Cortex of kidney (tissue), 1 donor: Measurements from ENCODE around the gene MDM4.
"Not testable (repeated sequence)": the region's sequence is repeated elsewhere in the genome, so short reads cannot be mapped to it uniquely, and the experiment has no call there.

Experiments used
- DNase-seq: peaks from one replicate; lab custom pipeline; 2025; lab: John Stamatoyannopoulos, UW

MDM4 gene

DNA sequence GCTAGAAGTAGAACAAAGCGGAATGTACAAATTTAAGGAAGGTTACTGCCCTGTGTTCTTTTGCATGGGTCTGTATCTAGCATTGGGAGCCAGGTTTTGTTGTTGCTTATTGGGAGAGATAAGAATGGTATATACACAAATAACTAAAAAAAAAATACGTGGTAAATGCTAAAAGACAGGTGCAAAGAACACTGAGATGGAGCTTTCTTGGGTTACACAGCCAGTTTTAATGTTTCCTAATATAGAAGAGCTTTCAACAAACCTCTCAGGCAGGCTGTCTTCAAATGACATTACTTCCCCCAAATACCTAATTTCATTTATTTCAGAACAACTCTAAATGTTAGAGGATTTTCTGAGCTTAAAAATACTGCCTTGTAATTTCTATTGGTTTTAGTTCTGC is 1.4 kb upstream of the MDM4 start:
- no peak for DNase-seq

DNA sequence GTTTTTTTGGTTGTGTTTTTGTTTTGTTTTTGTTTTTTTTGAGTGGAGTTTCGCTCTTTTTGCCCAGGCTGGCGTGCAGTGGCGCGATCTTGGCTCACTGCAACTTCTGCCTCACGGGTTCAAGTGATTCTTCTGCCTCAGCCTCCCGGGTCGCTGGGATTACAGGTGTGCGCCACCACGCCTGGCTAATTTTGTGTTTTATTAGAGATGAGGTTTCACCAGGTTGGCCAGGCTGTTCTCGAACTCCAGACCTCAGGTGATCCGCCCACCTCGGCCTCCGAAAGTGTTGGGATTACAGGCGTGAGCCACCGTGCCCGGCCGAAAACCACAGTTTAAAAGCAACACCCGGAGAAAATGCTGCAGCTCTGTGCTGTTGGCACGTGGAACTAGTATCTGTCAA is 1.2 kb downstream of the MDM4 start:
- not testable (repeated sequence) for DNase-seq

DNA sequence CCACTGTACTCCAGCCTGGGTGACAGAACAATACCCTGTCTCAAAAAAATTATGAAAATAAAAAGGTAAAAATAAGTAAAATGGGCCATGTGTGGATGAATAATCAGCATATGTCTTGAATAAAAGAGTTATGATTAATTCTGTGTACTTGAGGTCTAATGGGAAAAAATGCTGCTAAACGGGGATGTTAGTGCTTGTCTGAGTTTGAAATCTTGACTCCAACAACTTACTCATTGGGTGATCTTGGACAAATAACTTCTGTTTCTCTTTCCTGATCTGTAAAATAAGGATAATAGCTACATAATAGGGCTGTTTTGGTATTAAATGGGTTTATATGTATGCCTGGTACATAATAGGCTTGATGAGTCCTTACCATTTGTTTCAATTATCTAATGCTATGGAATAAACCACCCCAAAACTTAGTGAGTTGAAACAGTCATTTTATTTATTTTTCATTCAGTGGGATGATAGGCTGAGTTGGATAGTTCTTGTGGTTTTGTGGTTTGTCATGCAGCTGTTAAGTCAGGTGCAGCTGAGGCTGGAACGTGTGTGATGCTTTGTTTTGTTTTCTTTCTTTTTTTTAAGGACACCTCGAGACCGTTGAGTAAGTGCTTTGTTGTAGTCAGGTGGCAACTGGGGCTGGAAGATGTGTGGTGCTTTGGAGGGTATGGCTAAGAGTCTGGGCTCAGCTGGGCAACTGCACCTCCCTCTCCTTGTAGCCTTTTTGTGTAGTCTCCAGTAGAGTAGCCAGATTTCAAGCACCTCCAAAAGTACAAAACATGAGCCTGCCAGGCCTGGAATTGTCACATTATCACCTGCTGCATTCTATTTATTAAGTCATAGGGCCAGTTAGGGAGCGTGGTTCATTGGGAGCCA is 4.9 kb downstream of the MDM4 start:
- DNase-seq, result no peak

DNA sequence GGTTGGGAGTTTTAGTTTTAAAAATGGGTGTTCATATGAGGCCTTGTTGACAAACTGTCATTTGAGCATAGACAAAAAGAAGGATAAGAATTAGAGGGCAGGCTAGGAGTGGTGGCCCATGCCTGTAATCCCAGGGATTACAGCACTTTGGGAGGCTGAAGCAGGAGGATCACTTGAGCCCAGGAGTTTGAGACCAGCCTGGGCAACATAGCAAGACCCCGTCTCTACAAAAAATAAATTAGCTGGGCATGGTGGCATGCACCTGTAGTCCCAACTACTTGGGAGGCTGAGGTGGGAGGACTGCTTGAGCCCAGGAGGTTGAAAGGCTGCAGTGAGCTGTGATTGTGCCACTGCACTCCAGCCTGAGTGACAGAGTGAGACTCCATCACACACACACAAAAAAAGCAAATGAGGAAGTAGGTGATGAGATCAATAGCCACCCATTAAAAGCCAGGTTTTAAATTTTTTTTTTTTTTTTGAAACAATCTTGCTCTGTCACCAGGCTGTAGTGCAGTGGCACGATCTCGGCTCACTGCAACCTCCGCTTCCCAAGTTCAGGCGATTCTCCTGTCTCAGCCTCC is 5.8 kb downstream of the MDM4 start:
- not testable (repeated sequence) for DNase-seq

DNA sequence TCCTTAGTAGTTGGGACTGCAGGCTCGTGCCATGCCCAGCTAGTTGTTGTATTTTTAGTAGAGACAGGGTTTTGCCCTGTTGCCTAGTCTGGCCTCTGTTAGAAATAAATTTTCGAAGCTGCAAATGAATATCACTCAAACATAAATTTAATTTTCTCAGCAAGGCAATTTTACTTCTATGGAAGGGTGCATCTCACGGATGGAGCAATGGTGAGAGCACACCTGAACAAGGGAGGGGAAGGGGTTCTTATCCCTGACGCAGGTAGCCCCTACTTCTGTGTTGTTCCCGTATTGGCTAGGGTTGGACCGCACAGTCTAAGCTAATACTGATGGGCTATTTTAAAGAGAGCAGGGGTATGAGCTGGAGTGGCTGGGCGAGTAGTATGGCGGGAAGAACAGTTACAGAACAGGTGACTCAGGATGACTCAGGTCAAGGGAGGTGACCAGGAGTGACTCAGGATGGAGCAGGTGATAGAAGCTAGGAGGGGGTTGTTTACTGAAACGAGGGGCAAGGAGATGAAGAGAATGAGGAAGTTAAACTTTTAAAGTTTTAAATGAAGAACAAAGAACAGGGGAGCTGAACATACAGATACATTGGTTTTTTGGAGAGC is 7.5 kb downstream of the MDM4 start:
- no peak for DNase-seq

DNA sequence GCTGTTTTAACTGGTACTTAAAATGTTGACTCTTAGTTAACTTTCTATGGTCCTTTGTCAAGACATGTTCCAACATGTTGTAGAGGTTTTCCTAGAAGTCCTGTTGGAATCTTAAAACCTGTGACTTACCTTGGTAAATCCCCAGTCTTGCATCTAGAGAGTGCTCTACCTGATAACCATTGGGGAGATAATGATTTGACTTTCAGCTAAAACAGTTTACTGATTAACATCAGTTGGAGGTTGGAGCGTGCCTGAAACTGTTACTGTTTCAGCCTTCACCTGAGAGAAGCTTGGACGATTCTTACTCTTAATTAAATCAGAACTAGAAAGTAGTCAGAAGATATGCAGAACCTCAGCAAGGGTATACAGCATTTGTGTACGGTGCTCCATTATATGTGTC is 8.8 kb downstream of the MDM4 start:
- DNase-seq, result no peak

DNA sequence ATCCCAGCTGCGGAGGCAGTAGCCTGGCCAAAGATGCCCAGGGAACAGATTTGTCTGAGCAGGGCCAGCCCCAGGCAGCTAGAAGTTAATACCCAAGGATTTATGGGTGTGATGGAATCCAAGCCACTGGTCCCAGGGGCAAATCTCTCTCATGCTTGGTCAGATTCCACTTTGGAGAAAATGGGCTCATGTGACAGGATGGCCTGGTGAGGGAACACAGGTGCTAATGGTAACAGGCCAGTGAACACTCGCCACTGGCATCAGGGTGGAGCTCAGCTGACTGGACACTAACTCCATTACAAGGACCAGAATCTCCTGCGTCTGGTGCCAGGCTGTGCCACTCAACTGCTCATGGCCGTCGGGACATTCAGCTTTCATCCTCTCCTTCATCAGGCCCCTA is 12.0 kb downstream of the MDM4 start:
- no peak for DNase-seq

DNA sequence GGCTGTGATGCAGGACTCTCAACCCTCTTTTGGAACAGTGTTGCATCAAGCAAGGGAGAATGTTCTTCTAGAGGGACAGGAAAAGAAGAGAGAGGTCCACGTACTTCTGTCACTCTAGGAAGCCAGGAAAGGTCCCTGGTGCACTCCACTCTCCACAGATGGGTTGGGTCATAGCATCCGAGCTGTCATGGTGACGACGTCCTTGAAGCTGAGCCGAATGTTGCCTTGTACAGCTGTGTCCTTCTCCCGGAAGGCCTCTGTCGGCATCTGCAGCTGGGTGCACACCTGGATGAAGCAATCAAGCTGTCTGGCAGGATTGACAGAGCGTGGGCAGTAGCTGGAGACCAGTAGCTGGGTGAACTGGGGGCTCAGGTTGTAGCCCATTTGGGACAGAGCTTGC is 12.5 kb downstream of the MDM4 start:
- no peak for DNase-seq

DNA sequence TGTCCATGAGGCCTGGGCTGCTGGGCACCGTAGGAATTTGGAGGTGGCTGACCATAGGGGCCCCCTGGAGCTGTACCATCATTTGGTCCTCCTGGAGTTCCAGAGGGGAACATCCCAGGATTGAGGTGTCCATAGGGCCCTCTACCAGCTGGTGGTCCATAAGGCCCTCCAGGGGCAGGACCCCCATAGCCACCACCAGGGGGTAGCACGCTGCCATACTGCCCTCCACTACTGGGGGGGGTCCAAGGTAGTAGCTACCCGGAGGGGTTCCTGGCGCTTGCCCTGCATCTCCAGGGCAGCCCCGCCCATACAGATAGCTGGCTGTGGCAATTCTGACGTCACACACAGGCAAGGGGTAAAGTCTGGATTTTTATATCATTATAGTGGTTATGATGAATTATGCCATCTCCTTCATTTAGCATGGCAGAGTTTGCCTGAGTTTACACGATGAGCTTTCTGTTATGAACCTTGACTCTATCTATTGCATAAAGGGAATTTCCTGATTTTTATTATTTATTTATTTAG is 13.2 kb downstream of the MDM4 start:
- no peak for DNase-seq

DNA sequence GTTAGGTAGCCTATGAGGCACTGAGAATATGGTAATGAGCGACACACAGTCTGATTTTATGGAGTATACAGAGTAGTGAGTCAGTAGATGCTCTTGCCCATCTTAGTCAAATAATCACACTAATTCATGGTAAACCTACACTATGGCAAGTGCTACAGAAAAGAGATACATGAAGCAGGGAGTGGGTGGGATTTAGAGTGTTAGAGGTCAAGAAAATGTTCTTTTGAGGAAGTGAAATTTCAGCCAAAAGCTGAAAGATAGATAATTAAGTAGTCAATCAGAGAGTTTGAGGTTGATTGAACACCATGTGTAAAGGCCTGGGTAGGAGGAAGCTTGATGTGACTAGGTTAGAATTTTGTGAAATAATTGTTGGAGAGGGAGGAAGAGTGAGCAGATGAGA is 14.7 kb downstream of the MDM4 start:
- DNase-seq, result no peak

DNA sequence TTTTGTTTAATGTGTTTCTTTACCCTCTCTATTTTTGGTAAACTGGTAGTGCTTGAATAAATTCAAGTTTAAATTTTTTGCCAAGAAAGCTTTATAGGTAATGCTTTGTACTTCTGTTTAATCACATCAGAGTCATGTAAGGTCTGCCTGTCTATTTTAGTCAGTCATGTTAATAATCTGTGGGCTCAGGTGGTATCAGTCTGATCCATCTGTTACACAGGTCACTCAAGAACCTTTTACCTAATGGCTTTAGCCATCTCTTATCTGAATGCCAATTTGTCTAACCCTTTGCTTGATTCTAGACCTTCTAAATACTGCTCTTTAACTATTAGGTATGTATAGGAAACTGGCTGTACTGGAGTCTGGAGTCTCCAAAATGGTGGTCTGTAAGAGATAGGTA is 16.6 kb downstream of the MDM4 start:
- no peak for DNase-seq

DNA sequence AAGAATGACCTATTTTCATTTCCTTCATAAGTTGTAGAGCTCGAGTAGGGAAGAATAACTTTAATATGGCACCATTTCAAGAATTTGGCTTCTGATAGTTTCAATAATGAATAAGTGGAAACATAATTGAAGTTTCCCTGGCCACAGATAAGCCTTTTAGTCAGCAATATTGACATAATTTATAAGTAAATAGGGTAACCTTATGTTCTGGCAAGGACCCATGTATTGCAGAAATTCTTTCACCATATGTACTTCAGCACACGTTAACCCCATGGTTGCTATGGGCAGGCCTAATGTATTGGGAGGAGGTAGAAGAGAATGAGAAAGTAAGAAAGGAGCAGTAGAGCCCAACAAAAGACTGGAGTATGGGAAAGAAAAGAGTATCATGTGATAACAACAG is 25.4 kb downstream of the MDM4 start:
- DNase-seq, result no peak

DNA sequence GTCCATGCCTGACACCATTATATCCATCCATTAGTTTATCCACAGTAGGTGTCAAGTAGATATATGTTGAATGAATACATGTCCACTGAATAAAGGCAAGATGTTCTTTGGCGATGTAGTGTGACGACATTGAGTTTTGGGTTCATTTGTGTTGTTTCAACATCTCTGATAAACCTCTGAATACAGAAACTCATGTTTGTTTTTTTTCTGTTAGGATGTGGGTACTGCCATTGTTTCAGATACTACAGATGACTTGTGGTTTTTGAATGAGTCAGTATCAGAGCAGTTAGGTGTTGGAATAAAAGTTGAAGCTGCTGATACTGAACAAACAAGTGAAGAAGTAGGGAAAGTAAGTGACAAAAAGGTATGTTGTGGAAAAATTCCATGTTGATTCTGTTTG is 28.1 kb downstream of the MDM4 start:
- no peak for DNase-seq

DNA sequence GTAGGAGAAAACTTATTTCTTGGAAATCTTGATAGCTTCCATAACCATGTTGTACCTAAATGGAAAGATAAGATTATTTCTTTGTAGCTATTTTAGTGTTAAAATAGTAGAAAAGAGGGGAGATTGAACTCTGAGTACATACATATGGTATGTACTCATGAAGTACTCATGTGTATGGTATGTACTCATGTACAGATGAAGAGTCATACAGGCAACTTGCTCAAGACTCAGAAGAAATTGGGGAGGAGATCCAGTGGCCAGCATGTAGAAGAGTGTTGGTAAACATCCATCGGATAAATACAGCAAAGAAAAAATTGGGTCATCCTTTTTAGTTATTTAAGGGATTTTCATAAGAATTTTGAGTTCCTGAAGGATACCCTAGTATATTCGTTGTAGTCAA is 29.0 kb downstream of the MDM4 start:
- no peak for DNase-seq

DNA sequence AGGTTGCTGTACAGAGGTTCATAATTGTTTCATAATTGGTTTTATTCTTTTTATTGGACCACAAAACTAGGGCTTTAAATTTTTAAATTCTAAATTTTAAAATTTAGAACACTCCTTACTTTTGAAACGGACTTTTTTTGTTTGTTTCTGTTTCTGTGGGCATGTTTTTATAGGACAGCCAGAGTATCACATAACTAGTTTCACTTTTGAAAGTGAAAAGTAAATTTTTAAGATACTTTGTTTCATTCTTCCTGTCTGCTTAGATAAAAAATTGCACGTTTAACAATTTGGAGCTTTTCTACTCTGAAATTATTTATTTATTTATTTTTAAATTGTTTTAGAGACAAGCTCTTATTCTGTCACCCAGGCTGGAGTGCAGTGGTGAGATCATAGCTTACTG is 29.7 kb downstream of the MDM4 start:
- no peak for DNase-seq

DNA sequence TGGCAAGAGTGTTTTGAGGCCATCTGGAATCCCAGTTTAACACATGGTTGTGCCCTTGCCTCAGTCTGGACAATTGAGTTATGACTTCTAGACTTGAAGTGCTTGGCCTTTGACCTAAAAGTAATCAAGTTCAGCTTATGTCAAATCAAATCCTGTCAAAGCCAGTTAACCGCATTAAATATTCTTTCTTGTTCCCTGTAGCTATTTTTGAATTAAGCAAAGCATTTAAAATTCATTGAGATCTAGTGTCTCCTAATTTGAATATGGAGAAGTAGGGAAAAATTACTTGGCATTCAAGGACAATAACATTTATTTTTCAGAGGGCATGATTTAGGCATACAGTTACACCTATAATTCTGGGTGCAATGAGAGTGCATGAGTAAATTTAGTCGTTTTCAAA is 32.1 kb downstream of the MDM4 start:
- no peak for DNase-seq

DNA sequence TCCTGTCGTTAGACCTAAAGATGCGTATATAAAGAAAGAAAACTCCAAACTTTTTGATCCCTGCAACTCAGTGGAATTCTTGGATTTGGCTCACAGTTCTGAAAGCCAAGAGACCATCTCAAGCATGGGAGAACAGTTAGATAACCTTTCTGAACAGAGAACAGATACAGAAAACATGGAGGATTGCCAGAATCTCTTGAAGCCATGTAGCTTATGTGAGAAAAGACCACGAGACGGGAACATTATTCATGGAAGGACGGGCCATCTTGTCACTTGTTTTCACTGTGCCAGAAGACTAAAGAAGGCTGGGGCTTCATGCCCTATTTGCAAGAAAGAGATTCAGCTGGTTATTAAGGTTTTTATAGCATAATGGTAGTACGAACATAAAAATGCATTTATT is 33.1 kb downstream of the MDM4 start:
- no peak for DNase-seq

DNA sequence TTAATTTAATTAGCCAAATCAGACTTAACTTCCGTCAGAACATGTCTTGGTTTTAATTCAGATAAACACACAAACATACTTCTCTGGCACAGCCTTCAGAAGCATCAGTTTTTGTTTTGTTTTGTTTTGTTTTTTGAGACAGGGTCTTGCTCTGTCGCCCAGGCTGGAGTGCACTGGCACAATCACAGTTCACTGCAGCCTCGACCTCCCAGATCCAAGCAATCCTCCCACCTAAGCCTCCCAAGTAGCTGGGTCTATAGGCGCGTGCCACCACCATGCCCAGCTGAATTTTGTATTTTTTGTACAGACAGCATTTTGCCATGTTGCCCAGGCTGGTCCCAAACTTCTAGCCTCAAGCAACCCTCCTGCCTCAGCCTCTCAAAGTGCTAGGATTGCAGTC is 34.7 kb downstream of the MDM4 start:
- no peak for DNase-seq

DNA sequence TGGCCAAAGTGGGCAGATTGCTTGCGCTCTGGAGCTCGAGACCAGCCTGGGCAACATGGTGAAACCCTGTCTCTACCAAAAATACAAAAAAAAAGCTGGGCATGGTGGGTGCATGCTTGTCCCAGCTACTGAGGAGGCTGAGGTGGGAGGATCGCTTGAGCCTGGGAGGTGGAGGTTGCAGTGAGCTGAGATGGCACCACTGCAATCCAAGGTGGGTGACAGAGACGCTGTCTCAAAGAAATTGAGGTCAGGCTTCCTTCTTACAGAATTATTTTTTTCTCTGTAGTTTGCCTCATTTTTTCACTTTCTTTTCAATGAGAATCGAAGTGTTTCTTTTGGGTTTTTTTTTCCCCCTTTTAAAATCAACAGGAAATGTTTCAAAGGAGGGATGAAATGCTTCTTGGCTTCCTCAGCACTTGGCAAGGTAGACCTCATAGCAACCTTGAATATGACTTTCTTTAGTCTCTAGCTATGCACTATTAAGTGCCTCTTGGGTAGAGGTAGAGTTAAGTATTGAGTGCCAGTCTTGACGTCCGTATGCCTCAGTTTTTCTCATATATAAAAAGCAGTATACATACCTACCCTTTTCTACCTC is 40.3 kb downstream of the MDM4 start:
- no peak for DNase-seq

DNA sequence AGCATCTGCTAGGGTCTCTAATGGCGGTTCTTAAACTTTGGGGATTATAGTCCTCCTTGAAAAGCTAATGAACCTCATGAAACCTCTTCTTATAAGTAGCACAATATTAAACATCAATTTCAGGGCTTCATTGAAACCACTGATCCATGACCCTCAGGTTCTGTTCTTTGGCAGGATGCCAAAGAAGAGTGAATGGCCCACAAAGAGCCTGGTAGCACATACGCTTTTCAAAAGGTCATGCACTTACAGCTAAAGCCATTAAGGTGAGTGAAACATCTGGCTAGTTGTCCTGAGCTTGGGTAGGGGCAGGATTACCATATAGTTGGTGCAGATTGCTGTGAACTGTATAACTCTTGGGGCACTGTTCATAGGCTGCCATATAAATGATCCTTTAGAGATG is 42.3 kb downstream of the MDM4 start:
- no peak for DNase-seq

DNA sequence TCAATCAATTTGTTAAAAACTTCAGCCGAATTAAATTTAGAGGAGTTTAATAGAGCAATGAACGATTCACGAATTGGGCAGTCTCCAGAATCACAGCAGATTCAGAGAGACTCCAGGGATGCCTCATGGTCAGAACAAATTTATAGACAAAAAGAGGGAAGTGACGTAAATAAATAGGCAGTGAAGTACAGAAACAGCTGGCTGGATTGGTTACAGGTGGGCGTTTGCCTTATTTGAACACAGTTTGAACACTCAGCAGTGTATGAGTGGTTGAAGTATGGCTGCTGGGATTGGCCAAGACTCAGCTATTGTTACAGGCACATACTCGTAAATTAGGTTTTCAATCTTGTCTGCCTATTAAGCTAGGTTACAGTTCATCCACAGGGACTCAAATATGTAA is 43.8 kb downstream of the MDM4 start:
- DNase-seq, result not testable (repeated sequence)

DNA sequence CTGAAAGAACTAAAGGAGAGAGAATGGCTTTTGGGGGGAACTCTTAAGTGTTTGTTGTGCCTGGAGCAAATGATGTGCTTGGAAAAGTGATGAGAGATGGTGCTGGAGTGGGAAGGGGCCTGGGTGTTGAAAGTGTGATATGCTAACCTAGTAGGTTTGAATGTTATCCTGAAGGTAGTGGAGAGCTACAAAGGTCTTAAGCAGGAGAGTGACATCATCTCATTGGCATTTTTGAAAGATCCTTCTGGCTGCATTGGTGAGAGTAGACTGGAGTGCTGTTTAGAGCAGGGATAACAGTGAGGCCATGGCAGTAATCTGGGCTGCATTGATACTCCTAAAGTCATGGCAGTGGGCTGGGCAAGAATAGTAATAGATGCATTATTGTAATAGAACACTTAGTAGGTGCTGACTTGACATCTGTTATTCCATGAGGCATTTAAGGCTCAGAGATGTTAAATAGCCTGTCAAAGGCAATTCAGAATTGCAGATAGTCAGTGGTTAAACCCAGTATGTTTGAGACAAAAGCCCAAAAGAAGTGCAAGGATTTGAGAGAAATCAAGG is 44.5 kb downstream of the MDM4 start:
- DNase-seq, result no peak
